HG03460 (cell line): ENCODE measurements around the gene MRPS27.

Experiments used
- ATAC-seq: cut with Tn5 transposase; IDR thresholded peaks from one replicate; pipeline ENCODE4 v1.9.1; 2021; ENCODE audit not compliant: unreplicated experiment

Gene MRPS27

DNA sequence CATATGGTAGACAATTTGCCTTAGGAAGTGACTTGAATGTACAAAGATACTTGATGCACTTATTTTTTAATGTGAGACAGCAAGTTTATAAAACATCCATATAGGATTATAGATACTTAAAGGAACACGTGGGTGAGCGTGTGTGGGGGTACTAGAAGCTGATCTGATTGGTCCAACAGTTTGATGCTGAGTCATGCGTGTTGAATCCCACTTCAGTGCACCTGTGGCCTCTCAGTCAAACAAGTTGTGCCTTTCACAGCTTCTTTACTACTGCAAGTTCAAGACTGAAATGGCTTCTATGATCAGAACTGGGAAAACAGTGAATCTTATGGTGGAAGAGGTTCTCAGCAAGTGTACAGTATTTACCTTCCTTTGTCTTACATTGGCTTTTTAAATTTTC is 113.9 kb downstream of the MRPS27 start:
- ATAC-seq: no peak

DNA sequence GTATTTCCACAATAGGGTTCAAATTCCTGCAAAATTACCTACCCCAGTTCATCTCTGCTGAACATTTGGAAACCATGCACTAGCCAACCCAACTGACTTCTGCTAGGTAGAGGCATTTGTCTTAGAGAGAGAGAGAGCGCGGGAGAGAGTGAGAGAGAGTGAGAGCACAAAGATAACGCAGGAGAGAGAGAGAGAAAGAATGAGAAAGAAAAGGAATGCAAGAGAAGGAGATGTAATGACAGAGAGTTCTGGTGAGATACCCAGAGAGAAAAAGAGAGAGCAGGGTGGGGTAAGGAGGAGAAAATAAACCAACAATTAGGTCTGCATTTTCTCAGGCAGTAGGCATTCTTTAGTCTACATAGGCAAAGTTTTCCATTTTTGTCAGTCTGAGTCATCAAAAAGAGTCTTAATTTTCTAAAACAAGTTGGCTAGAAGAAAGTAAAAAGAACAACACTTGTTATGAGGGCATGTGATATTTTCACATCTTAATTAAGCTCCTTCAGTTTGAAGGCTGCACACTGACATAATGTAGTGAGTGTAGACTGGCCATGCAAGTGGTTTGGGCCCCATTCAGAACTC is 114.5 kb downstream of the MRPS27 start:
- ATAC-seq: no peak

DNA sequence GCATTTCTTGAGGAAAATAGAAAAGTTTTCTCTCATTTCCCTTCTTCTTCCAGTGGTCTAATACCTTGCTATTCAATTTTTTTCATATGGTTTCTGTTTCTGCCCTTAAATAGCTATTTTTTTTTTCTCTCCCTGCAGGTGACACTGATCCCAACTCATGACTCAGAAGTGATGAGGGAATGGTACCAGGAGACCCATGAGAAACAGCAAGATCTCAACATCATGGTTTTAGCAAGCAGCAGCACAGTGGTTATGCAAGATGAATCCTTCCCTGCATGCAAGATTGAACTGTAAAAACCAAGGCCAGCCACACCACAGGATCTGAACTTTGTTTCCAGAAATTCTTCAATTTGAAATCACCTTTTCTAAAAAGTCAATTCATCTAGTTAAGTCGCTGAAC is 115.1 kb downstream of the MRPS27 start:
- no peak for ATAC-seq

DNA sequence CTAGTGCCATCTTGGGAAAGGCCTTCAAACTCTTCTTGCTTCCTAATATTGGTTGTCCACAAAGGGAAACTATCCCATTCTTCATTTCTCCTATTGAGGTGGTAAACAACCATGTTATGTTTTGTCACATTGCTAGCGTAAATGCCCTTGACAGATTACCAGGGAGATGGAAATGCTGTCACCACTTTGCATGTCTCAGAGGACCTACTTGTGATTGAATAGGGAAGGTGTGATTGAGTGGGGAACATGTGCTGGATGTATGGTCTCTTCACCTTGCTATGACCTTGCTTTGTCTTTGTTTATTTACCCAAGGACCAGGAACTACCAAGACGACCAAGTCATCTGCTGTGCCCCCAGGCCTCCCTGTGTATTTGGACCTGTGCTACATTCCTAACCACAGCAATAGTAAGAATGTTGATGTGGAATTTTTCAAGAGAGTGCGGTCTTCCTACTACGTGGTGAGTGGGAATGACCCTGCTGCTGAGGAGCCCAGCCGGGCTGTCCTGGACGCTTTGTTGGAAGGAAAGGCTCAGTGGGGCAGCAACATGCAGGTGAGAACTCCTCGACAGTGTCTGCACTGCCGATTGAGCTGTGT is 116.7 kb downstream of the MRPS27 start:
- ATAC-seq: no peak

DNA sequence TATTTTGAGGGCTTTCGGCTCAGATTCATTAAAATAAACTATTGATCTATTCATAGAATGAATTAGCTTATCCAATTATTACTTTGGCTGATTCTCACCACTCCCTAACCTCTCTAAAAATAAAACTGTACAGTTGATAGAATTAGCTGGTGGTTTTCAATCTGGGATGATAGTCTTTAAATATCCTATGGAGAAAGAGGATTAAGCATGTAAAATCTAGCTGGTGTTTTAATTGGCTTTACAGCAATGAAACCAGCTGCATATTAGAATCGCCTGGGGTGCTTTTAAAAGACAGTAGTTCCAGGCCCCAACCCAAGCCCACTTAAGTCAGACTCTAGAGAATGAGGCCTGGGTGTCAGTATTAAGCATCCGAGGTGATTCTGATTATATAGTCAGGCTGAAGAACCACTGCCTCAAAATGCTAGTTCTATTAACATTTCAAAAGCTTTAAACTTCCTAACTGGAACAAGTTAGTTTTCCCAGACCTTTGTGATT is 117.7 kb downstream of the MRPS27 start:
- ATAC-seq: no peak

DNA sequence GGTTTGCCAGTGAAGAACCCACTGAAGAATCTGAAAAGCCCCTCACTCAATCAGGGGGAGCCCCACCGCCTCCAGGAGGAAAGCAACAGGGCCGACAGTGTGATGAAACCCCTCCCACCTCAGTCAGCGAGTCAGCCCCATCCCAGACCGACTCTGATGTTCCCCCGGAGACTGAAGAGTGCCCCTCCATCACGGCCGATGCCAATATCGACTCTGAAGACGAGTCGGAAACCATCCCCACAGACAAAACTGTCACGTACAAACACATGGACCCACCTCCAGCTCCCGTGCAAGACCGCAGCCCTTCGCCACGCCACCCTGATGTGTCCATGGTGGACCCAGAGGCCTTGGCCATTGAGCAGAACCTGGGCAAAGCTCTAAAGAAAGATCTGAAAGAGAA is 120.4 kb downstream of the MRPS27 start:
- ATAC-seq: no peak

DNA sequence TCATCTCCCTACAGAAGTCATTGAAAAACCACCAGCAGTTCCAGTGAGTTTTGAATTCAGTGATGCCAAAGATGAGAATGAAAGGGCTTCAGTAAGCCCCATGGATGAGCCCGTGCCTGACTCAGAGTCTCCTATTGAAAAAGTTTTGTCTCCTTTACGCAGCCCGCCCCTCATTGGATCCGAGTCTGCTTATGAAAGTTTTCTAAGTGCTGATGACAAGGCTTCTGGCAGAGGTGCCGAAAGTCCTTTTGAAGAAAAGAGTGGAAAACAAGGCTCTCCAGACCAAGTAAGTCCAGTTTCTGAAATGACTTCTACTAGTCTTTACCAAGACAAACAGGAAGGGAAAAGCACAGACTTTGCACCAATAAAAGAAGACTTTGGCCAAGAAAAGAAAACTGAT is 122.6 kb downstream of the MRPS27 start:
- ATAC-seq: no peak

DNA sequence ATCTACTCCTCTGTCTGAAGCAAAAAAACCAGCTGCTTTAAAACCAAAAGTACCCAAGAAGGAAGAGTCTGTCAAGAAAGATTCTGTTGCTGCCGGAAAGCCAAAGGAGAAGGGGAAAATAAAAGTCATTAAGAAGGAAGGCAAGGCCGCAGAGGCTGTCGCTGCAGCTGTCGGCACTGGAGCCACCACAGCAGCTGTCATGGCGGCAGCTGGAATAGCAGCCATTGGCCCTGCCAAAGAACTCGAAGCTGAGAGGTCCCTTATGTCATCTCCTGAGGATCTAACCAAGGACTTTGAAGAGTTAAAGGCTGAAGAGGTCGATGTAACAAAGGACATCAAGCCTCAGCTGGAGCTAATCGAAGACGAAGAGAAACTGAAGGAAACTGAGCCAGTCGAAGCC is 124.5 kb downstream of the MRPS27 start:
- no peak for ATAC-seq

DNA sequence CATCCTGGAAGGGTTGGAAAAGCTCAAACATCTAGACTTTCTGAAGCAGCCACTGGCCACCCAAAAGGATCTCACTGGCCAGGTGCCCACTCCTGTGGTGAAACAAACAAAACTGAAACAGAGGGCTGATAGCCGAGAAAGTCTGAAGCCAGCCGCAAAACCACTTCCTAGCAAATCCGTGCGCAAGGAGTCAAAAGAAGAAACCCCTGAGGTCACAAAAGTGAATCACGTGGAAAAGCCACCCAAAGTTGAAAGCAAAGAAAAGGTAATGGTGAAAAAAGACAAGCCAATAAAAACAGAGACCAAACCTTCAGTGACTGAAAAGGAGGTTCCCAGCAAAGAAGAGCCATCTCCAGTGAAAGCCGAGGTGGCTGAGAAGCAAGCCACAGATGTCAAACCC is 125.2 kb downstream of the MRPS27 start:
- ATAC-seq: peak; percentile 95

DNA sequence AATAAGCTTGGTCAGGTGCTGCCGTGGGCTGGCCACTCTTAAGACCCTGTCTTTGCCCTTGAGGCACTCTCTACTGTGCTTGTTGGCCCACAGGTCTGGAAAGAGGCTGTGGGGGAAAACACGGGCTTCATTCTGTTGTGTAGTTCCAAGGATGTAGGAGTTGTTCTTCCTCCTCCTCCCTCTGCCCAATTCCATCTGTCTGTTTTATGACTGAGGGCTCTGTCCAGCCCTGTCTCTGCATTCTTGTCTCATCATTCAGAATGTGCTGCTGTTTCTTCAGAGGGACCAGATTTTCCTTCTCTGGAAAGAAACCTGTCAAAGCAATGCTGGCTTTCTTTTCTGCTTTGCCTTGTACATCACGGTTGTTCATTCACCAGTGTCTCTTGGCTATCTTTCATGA is 128.6 kb downstream of the MRPS27 start:
- ATAC-seq: no peak

DNA sequence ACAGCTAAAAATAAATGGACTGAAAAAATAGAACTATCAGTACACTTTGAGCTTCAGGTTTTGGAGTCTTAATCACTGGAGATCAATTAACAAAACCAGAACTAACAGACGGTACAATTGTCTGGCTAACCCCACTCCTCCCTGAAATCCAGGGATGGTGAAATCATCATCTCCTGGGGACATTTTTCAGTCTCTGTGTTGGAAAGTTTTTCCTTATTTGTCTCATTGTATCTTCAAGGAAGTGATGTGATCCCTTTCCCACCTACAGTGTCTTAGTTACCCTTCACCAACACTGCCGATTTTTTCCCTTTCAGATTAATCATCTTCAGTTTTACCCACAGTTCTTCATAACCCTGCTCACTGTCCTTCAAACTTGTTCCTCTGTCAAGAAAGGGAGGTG is 130.9 kb downstream of the MRPS27 start:
- ATAC-seq: no peak

DNA sequence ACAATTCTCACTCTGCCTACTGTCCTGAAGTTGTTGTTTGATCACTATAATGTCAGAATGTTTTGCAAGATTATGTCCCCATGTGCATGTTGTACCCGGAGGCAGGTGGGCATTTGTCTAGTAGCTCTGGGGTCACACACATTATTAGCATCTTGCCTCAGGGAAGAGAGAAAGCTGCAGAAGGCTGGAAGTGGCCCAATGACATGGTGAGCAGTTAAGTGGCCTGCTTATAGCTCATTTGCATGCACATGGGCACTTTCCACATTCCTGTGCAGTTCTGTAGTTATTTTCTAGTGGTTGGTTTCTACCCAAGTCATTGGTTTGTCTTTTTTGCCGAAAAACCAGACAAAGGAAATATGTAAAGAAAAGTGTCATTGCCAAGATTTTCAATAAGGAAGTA is 131.9 kb downstream of the MRPS27 start:
- no peak for ATAC-seq

DNA sequence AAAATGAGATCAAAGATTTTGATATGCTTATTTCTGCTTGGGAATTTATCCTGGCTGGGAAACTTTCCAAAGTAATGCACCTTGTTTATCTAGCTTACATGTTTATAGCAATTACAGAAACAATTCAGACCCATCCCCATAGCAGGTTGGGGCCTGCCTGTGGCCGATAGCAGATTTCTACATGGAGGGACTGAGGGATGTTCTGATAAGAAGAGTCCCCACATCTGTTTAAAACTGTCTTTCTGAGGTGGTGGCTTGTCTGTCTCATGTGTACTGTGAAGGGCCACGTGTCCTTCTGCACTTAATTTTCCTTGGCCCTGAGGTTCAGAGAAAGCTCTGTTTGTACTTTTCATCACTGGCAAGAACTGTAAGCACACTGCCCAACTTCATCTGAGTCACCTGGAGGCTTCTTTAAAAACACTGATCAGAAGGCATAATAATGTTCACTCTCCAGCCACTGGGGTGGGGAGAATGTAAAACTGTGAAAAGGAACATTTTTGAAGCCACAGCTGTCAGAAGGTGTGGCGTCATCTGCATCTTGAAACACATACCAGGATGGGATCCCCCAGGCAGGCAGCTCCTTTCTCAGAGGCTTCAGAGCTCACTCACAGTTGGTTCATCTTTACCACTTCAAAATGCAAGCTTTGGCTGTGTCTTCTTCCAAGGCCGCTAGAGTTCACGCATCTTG is 132.5 kb downstream of the MRPS27 start:
- ATAC-seq: no peak

DNA sequence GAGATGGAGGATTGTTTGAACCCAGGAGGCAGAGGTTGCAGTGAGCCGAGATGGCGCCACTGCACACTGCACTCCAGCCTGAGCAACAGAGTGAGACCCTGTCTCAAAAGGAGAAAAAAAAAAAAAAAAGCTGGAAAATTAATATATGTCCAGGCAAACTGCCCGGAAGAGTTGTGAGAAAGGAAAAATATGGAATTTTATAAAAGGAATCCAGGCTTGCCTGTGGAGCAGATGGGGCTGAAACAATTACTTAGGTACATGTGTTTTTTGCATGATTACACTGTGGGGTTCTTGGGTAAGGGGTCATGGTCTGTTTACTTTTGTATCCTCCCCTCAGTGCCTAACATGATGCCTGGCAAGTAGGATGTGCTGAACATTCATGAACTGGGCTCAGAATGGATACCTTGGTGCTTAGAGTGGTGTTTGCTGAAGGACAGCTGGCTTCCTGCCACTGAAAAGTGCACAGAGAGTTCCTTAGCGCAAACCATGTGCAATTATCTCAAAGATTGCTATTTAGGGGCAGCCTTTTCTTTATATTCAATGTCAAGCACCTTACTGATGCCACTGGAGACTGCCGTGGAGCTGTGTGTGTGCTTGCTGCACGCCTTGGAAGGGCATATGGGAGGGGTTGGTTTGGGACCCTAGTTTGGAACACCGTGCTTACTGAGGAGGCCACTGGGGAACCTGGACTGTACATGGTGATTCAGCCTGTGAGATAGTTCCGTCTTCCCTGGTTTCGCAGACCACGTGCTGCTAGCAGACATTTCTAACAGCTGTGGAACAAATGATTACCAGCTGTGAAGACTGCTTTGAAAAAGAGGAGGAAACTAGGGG is 134.3 kb downstream of the MRPS27 start:
- no peak for ATAC-seq

DNA sequence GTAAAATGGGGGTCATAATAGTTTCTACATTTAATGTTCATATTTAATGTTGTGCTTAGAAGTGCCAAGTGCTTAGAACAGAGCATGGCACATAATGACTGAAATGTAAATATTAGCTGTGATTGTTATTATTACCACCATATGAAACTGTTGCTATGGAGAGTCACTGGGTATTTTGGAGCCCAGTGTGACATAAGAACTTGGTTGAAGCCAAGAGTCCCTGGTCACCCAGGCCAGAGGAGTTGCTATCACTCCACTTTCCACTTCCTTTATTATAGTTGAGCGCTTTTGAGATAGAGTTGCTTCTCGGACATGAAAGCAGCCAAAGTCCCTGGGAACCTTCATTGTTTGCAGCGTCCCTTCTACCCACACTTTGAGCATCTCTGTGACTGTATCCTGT is 135.6 kb downstream of the MRPS27 start:
- ATAC-seq: no peak

DNA sequence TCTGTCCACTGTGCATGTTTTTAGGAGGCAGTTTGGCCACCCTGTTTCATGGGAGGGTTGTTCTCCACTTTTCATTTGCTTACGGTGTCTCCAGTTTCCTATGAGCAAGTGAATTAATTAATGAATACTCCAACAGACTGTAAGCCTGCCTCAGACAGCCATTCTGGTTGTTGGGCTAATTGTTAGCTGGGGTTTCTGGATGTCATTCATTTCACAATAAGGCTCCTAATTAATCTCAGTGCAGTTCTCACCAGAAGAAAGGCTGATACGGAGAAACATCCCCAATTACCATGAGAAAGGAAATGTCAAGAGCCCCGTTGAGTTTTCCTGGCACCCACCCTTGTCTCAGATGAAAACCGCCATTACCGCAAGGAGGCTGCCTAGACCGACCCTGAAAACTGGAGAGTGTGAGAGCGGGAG is 136.9 kb downstream of the MRPS27 start:
- ATAC-seq: no peak

DNA sequence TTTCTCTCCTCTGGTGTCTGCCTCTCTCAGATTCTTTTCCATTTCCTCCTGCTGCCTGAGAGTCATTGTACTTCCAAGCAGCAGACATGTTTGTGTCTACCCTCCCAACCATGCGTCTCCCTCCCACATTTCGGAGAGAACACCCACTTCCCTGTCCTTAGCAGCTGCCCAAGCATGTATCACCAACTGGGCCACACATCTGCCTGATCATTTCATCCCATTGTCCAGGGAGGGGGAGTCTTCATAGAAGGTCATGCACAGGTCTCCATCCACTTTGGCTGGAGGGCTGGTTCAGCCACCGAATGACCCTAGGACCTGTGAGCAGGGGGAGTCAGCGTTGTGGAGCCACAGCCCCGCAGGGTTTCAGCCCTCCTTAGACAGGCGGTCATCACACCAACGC is 137.4 kb downstream of the MRPS27 start:
- ATAC-seq: no peak

DNA sequence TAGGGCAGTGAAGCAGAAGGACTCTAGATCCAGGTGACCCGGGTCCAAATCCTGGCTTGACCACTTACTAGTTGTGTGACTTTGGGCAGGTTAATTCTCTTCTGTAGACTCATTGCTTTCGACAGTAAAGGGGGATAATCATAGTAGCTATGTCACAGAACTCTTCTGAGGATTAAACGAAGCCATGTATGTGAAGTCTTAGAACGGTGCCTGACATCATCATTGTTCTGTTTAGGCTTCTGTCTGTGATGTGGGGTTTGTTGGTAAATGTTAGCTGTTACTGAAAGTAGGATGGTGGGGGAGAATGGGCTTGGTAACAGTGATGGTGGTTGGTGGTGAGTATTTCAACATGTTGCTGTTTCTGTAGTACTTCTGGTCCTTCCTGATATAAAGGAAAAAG is 139.1 kb downstream of the MRPS27 start:
- ATAC-seq: no peak

DNA sequence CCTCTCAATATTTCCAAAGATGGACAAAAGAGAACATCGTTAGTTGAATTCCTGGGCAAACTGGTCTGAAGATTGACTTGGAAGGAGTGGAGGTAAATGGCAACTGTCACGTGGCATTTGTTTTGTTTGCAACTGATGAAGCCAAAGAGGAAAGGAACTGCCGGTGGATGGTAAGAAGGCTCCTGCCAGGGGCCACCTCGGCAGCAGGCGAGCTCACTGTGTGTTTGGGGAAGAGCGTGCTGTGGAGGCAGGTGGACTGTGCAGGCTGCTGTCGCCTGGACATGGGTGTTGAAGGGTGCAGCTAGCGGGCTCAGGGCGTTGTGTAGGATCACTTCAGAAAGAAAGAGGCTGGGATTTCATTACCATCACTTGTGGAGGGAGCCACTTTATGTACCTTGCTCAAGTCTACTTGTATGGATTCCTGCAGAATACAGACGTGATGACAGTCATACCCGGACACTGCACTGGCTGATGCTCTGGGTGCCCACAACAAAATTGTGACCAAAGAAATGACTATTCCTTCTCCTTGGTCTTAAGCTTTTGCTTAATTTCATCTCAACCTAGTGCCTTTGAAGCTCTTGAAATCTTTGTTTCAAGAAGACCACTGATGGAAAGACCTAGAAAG is 140.1 kb downstream of the MRPS27 start:
- no peak for ATAC-seq

DNA sequence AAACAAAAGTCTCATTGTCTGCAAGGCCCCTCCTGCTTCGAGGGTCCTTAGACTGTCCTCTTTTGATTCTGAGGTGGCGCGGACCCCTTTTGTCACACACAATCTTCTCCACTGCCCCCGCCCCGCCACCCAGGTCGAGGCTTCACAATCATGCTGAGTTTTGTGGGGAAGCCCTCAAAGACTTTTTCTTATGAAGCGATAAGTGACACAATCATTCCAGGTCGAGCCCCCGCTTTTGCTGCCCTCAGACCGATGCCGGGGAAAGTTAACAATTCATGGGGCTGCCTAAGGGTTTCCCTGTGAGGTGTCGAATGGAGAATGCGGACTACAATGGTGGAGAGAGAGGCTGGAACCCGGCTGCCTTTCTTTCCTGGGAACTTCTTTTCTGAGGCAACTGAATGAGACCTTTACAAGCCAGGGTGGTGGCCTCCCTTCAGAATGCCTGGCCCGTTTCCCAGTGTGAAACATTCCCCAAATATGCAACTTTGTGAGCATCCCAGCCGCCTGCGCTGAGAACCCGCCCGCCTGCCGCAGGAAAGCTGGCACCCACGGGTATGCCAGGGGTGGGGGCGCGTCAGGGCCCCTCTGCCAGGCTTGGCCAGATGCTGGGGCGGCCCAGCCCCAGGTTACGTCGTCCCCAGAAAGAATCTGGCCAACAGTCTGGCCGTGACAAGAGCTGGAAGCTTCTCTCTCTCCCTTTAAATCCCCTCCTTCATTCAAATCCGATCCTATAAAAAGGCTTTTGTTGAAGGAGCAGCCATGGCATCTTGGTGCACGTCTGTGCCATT is 140.8 kb downstream of the MRPS27 start:
- no peak for ATAC-seq
